Body of pancreas (tissue), 4 donors: ENCODE data around the gene KLF16. TPM values are rescaled to one million over a fixed set of nuclear protein-coding genes. Genes with fewer than 3 reads are reported as not detected.
"Not testable (repeated sequence)": the region's sequence is repeated elsewhere in the genome, so short reads cannot be mapped to it uniquely, and the experiment has no call there.

Source experiments
- ATAC-seq: fragments of 150-250 bp; one replicate; pipeline ENCODE4 v1.9.1; 2016
- DNase-seq, 4 donors: peaks; one replicate each; pipeline ENCODE4 v3.0.0-alpha.2; 2019
- H3K27ac ChIP-seq, 4 donors: fragments of 200-600 bp; sonication (generic); 1 replicate in 3 of 4; 2 replicates in 1 of 4; pipeline versions ENCODE4 v1.5.1 to v1.6.1; 2016 to 2019; ENCODE audit warnings: mild to moderate bottlenecking in 1 of 4, mixed read lengths in 1 of 4, moderate library complexity in 1 of 4
- H3K27me3 ChIP-seq, 2 donors: fragments of 200-600 bp; sonication (generic); one replicate each; pipeline ENCODE4 v1.6.0; 2016; ENCODE audit warnings: mild to moderate bottlenecking in 1 of 2
- H3K36me3 ChIP-seq, 2 donors: fragments of 200-600 bp; sonication (generic); replicated peaks in 1 of 2; 2 replicates each; pipeline ENCODE4 v1.5.1; 2016; ENCODE audit warnings: low read depth in 2 of 2; ENCODE audit not compliant: insufficient read depth in 1 of 2
- H3K4me1 ChIP-seq: fragments of 200-600 bp; sonication (generic); one replicate; pipeline ENCODE4 v1.6.0; 2016
- H3K4me3 ChIP-seq, 2 donors: fragments of 200-600 bp; sonication (generic); 1 replicate in 1 of 2; 2 replicates in 1 of 2; pipeline ENCODE4 v1.5.1; 2016 to 2019
- H3K9me3 ChIP-seq, 3 donors: fragments of 200-600 bp; sonication (generic); 1 replicate in 2 of 3; 2 replicates in 1 of 3; pipeline ENCODE4 v1.5.1; 2016
- CTCF ChIP-seq, 7 experiments: fragments of 450-650 bp in 4 of 7; fragments of 200-600 bp in 3 of 7; sonication (generic) in 3 of 7; IDR thresholded peaks; one replicate each; pipeline ENCODE4 v1.5.1; 2016 to 2019; ENCODE audit warnings: antibody characterized with exemption in 7 of 7
- POLR2A ChIP-seq, 3 donors: fragments of 450-650 bp; IDR thresholded peaks; one replicate each; pipeline ENCODE4 v1.6.1; 2016; ENCODE audit warnings: antibody characterized with exemption in 3 of 3, mild to moderate bottlenecking in 2 of 3
- WGBS, 2 donors: methylation state at CpG; one replicate each; pipeline ENCODE4 v1.1.5; 2017; 5-methylcytosine and 5-hydroxymethylcytosine counted together
- intact Hi-C: fragments of 100-400 bp; cut with DNase I; formaldehyde crosslinking; loops from one replicate; pipeline ENCODE4 v1.15.1; 2023
- total RNA-seq, 2 donors: library from RNA; depleted of rRNA; stranded (reverse); fragments of >200 nt; gene quantifications; one replicate each; pipeline ENCODE4 v1.1.0, GENCODE V29; 2016

The KLF16 gene
- total RNA-seq, 2 donors from 2014 or later: 2.3 to 3.6 TPM

- Histone ChIP-seq H3K36me3 (no peaks in the 10 kb centered on the region), H3K4me1 (peaks cover 44% of the 10 kb centered on the region), H3K27ac (peak overlapping the region in 1 of 4 donors; percentile 91), H3K9me3 (no peaks in the 10 kb centered on the region), H3K4me3 (no peak overlapping the region), H3K27me3 (no peaks in the 10 kb centered on the region)
- ATAC-seq (no peak), DNase-seq (peak in 1 of 4 donors; percentile 77)
- 77 to 86% methylated on average over 15 to 16 of the region's 16 CpGs for WGBS, 2 donors
- TF ChIP-seq POLR2A (IDR thresholded peaks at IDR 0.05): peak in 1 of 3 donors; percentile 43
- no peak for TF ChIP-seq CTCF (IDR thresholded peaks at IDR 0.05)
- intact Hi-C loops: no loop called here
Measured at GRCh38 chr19:1901940-1902404, 38.6 kb upstream of the KLF16 start.

- intact Hi-C loops: no loop called here
- no peak overlapping the region for H3K4me3 ChIP-seq
- H3K27me3 ChIP-seq: no peaks in the 10 kb centered on the region
- TF ChIP-seq POLR2A (IDR thresholded peaks at IDR 0.05) (no peak), CTCF (IDR thresholded peaks at IDR 0.05) (no peak)
- H3K4me1 ChIP-seq: peaks cover 9% of the 10 kb centered on the region
- H3K36me3 ChIP-seq: no peaks in the 10 kb centered on the region
- ATAC-seq (no peak), DNase-seq (no peak)
- no peaks in the 10 kb centered on the region for H3K9me3 ChIP-seq
- 84 to 91% methylated on average over 11 to 13 of the region's 13 CpGs for WGBS, 2 donors
- no peak overlapping the region for H3K27ac ChIP-seq
Measured at GRCh38 chr19:1896508-1896907, 33.1 kb upstream of the KLF16 start.

- WGBS, 2 donors: 80 to 85% methylated on average over 17 of the region's 17 CpGs
- no peak for ATAC-seq
- no peaks in the 10 kb centered on the region for H3K9me3 ChIP-seq
- intact Hi-C loops: no loop called here
- no peaks in the 10 kb centered on the region for H3K27me3 ChIP-seq
- H3K4me3 ChIP-seq: no peak overlapping the region
- TF ChIP-seq POLR2A (IDR thresholded peaks at IDR 0.05) (no peak), CTCF (IDR thresholded peaks at IDR 0.05) (no peak)
- H3K27ac ChIP-seq: no peak overlapping the region
- peaks cover 9% of the 10 kb centered on the region for H3K4me1 ChIP-seq
- H3K36me3 ChIP-seq: no peaks in the 10 kb centered on the region
- no peak for DNase-seq
Measured at GRCh38 chr19:1893791-1894190, 30.4 kb upstream of the KLF16 start.

- H3K27me3 ChIP-seq: no peaks in the 10 kb centered on the region
- H3K27ac ChIP-seq: no peak overlapping the region
- H3K36me3 ChIP-seq: no peaks in the 10 kb centered on the region
- DNase-seq (no peak), ATAC-seq (no peak)
- H3K4me3 ChIP-seq: no peak overlapping the region
- 88 to 100% methylated on average over 1 of the region's 1 CpG for WGBS, 2 donors
- intact Hi-C loops: no loop called here
- TF ChIP-seq CTCF (IDR thresholded peaks at IDR 0.05) (no peak), POLR2A (IDR thresholded peaks at IDR 0.05) (no peak)
- H3K4me1 ChIP-seq: peaks cover 7% of the 10 kb centered on the region
- no peaks in the 10 kb centered on the region for H3K9me3 ChIP-seq
Measured at GRCh38 chr19:1889907-1890306, 26.5 kb upstream of the KLF16 start.

GRCh38 chr19:1888385-1888784 lies 25.0 kb upstream of the KLF16 start:
- Histone ChIP-seq H3K4me3 (no peak overlapping the region), H3K36me3 (no peaks in the 10 kb centered on the region), H3K9me3 (no peaks in the 10 kb centered on the region), H3K27ac (no peak overlapping the region), H3K4me1 (peaks cover 19% of the 10 kb centered on the region), H3K27me3 (no peaks in the 10 kb centered on the region)
- TF ChIP-seq POLR2A (IDR thresholded peaks at IDR 0.05) (no peak), CTCF (IDR thresholded peaks at IDR 0.05) (no peak)
- 39 to 52% methylated on average over 2 to 5 of the region's 5 CpGs for WGBS, 2 donors
- intact Hi-C loops: no loop called here
- ATAC-seq (no peak), DNase-seq (no peak)

GRCh38 chr19:1886360-1886759 lies 23.0 kb upstream of the KLF16 start:
- H3K27me3 ChIP-seq, H3K36me3 ChIP-seq, DNase-seq, H3K9me3 ChIP-seq, H3K4me3 ChIP-seq, ATAC-seq, intact Hi-C loops, H3K27ac ChIP-seq: not testable (repeated sequence)
- WGBS, 2 donors: 88 to 91% methylated on average over 15 of the region's 15 CpGs
- peaks cover 34% of the 10 kb centered on the region for H3K4me1 ChIP-seq
